ENCODE measurements around the gene ELMO1.

Gene ELMO1

GRCh38 chr7:36820527-36821170, 628.0 kb downstream of the ELMO1 start:
- H3K36me3 ChIP-seq (ENCODE audit: control insufficient read depth in 4 of 4, insufficient read depth in 4 of 4, low read length in 3 of 4) = no peaks in the 10 kb centered on the region
- H3K27me3 ChIP-seq (replicated peaks in 2 of 5; ENCODE audit: control insufficient read depth in 4 of 5, insufficient read depth in 5 of 5, low read length in 4 of 5) = no peaks in the 10 kb centered on the region
- H3K4me3 ChIP-seq (ENCODE audit: control insufficient read depth in 1 of 7, extremely low read depth in 1 of 7, insufficient read depth in 4 of 7, low read depth in 2 of 7, low read length in 6 of 7) = no peak overlapping the region
- DNase-seq = no peak
- POLR2A ChIA-PET = no interaction called here
- H3K9me3 ChIP-seq (ENCODE audit: control extremely low read depth in 1 of 5, control insufficient read depth in 4 of 5, insufficient read depth in 2 of 5, low read depth in 1 of 5, low read length in 4 of 5) = no peaks in the 10 kb centered on the region
- CTCF ChIA-PET = no interaction called here
- no peak overlapping the region for H3K27ac ChIP-seq (ENCODE audit: insufficient read depth in 1 of 2, low read depth in 1 of 2, low read length in 2 of 2, poor library complexity in 1 of 2, severe bottlenecking in 2 of 2)
- H3K4me1 ChIP-seq (ENCODE audit: control extremely low read depth in 1 of 4, control insufficient read depth in 4 of 4, insufficient read depth in 4 of 4, low read length in 3 of 4) = no peaks in the 10 kb centered on the region

GRCh38 chr7:36819639-36820038, 629.0 kb downstream of the ELMO1 start:
- Histone ChIP-seq H3K27ac (ENCODE audit: insufficient read depth in 1 of 2, low read depth in 1 of 2, low read length in 2 of 2, poor library complexity in 1 of 2, severe bottlenecking in 2 of 2) (no peak overlapping the region), H3K4me3 (ENCODE audit: control insufficient read depth in 1 of 7, extremely low read depth in 1 of 7, insufficient read depth in 4 of 7, low read depth in 2 of 7, low read length in 6 of 7) (no peak overlapping the region), H3K4me1 (ENCODE audit: control extremely low read depth in 1 of 4, control insufficient read depth in 4 of 4, insufficient read depth in 4 of 4, low read length in 3 of 4) (no peaks in the 10 kb centered on the region), H3K36me3 (ENCODE audit: control insufficient read depth in 4 of 4, insufficient read depth in 4 of 4, low read length in 3 of 4) (no peaks in the 10 kb centered on the region), H3K27me3 (replicated peaks in 2 of 5; ENCODE audit: control insufficient read depth in 4 of 5, insufficient read depth in 5 of 5, low read length in 4 of 5) (no peaks in the 10 kb centered on the region), H3K9me3 (ENCODE audit: control extremely low read depth in 1 of 5, control insufficient read depth in 4 of 5, insufficient read depth in 2 of 5, low read depth in 1 of 5, low read length in 4 of 5) (no peaks in the 10 kb centered on the region)
- ChIA-PET POLR2A (no interaction called here), CTCF (no interaction called here)
- no CpG with 5 or more reads among the region's 1 CpG for WGBS (ENCODE audit: insufficient coverage)
- no peak for DNase-seq

DNA sequence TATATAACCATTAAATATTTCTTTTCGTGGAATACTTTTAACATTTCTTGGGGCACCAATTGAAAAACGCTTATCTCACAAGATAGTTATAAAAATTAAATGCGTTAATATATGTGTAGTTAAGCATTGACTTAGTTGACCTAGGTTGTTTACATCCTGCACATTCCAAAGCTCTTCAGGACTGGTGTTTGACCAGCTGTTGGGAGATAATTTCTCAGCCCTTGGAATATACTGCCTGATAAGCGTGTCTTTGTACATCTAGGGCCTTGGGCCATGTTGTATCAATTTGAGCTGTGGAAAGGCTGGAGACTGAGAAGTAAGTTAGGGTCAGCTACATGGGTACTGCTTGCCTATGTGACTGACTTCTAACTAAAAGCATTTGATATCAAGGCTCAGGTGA, 634.4 kb downstream of the ELMO1 start:
- H3K4me3 ChIP-seq (ENCODE audit: control insufficient read depth in 1 of 7, extremely low read depth in 1 of 7, insufficient read depth in 4 of 7, low read depth in 2 of 7, low read length in 6 of 7) = no peak overlapping the region
- H3K27me3 ChIP-seq (replicated peaks in 2 of 5; ENCODE audit: control insufficient read depth in 4 of 5, insufficient read depth in 5 of 5, low read length in 4 of 5) = no peaks in the 10 kb centered on the region
- no peak for DNase-seq
- no peaks in the 10 kb centered on the region for H3K4me1 ChIP-seq (ENCODE audit: control extremely low read depth in 1 of 4, control insufficient read depth in 4 of 4, insufficient read depth in 4 of 4, low read length in 3 of 4)
- H3K36me3 ChIP-seq (ENCODE audit: control insufficient read depth in 4 of 4, insufficient read depth in 4 of 4, low read length in 3 of 4) = no peaks in the 10 kb centered on the region
- ChIA-PET CTCF (interaction anchor here (1.3 kb wide), 1 partner anchor 22 kb away, joined by 3 read pairs; no protein-coding TSS in a partner anchor), POLR2A (no interaction called here)
- WGBS (ENCODE audit: insufficient coverage) = 100% methylated on average over 1 of the region's 4 CpGs
- H3K27ac ChIP-seq (ENCODE audit: insufficient read depth in 1 of 2, low read depth in 1 of 2, low read length in 2 of 2, poor library complexity in 1 of 2, severe bottlenecking in 2 of 2) = no peak overlapping the region
- H3K9me3 ChIP-seq (ENCODE audit: control extremely low read depth in 1 of 5, control insufficient read depth in 4 of 5, insufficient read depth in 2 of 5, low read depth in 1 of 5, low read length in 4 of 5) = no peaks in the 10 kb centered on the region

DNA sequence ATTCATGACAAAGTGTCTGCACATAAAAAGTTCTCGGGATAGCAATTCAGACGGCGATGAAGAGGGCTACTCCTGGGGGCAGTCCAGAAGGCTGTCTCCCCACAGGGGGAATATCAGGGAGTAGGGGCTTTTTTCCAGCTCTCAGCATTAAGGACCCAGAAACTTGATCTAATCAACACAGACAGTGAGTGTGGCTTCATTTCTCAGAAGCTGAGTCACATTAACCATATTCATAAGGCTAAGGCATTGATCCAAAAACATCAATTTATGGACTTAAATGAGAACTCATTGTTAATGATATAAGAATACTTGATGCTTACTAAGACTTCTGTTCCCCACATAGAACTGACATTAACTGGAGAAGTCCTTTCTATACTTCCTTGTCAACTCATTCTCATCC, 636.9 kb downstream of the ELMO1 start:
- H3K27ac ChIP-seq (ENCODE audit: insufficient read depth in 1 of 2, low read depth in 1 of 2, low read length in 2 of 2, poor library complexity in 1 of 2, severe bottlenecking in 2 of 2) = no peak overlapping the region
- H3K4me1 ChIP-seq (ENCODE audit: control extremely low read depth in 1 of 4, control insufficient read depth in 4 of 4, insufficient read depth in 4 of 4, low read length in 3 of 4) = peaks cover 0 to 3% (median 0%) of the 10 kb centered on the region in 4 experiments
- CTCF ChIA-PET = no interaction called here
- WGBS (ENCODE audit: insufficient coverage) = 67% methylated on average over 3 of the region's 3 CpGs
- no peak overlapping the region for H3K4me3 ChIP-seq (ENCODE audit: control insufficient read depth in 1 of 7, extremely low read depth in 1 of 7, insufficient read depth in 4 of 7, low read depth in 2 of 7, low read length in 6 of 7)
- no peak for DNase-seq
- no peaks in the 10 kb centered on the region for H3K27me3 ChIP-seq (replicated peaks in 2 of 5; ENCODE audit: control insufficient read depth in 4 of 5, insufficient read depth in 5 of 5, low read length in 4 of 5)
- H3K36me3 ChIP-seq (ENCODE audit: control insufficient read depth in 4 of 4, insufficient read depth in 4 of 4, low read length in 3 of 4) = no peaks in the 10 kb centered on the region
- POLR2A ChIA-PET = no interaction called here
- H3K9me3 ChIP-seq (ENCODE audit: control extremely low read depth in 1 of 5, control insufficient read depth in 4 of 5, insufficient read depth in 2 of 5, low read depth in 1 of 5, low read length in 4 of 5) = no peaks in the 10 kb centered on the region

DNA sequence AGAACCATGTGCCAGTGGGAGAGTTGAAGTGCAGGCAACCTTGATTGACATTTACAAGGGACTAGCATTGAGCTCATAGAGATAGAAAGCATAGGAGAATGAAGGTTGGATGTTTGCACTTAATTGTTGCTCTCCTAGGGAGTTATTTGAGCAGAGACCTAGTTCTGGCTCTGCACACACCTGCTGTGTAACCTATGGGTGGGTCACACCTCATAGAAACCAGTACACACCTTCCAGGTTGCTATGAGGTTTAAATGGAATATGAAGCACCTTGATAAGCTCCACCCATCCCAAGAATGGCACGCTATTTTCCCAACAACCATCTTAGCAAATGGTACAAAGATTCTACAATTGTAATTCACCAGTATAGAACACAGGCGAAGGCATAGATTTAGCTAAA, 638.2 kb downstream of the ELMO1 start:
- POLR2A ChIA-PET = no interaction called here
- no peak overlapping the region for H3K4me3 ChIP-seq (ENCODE audit: control insufficient read depth in 1 of 7, extremely low read depth in 1 of 7, insufficient read depth in 4 of 7, low read depth in 2 of 7, low read length in 6 of 7)
- H3K4me1 ChIP-seq (ENCODE audit: control extremely low read depth in 1 of 4, control insufficient read depth in 4 of 4, insufficient read depth in 4 of 4, low read length in 3 of 4) = peaks cover 0 to 3% (median 0%) of the 10 kb centered on the region in 4 experiments
- no peak overlapping the region for H3K27ac ChIP-seq (ENCODE audit: insufficient read depth in 1 of 2, low read depth in 1 of 2, low read length in 2 of 2, poor library complexity in 1 of 2, severe bottlenecking in 2 of 2)
- H3K9me3 ChIP-seq (ENCODE audit: control extremely low read depth in 1 of 5, control insufficient read depth in 4 of 5, insufficient read depth in 2 of 5, low read depth in 1 of 5, low read length in 4 of 5) = no peaks in the 10 kb centered on the region
- no peaks in the 10 kb centered on the region for H3K27me3 ChIP-seq (replicated peaks in 2 of 5; ENCODE audit: control insufficient read depth in 4 of 5, insufficient read depth in 5 of 5, low read length in 4 of 5)
- no peaks in the 10 kb centered on the region for H3K36me3 ChIP-seq (ENCODE audit: control insufficient read depth in 4 of 4, insufficient read depth in 4 of 4, low read length in 3 of 4)
- WGBS (ENCODE audit: insufficient coverage) = no CpG with 5 or more reads among the region's 2 CpGs
- CTCF ChIA-PET = interaction anchor here (1.2 kb wide), 1 partner anchor 58 kb away, joined by 3 read pairs; no protein-coding TSS in a partner anchor
- no peak for DNase-seq

- WGBS (ENCODE audit: insufficient coverage) = no CpG with 5 or more reads among the region's 1 CpG
- CTCF ChIA-PET = interaction anchor here (0.6 to 1.2 kb wide), 2 partner anchors 58 to 96 kb away, joined by 3 read pairs; no protein-coding TSS in a partner anchor
Measured at GRCh38 chr7:36810032-36810431, 638.6 kb downstream of the ELMO1 start.

GRCh38 chr7:36809510-36809909, 639.2 kb downstream of the ELMO1 start:
- peaks cover 0 to 3% (median 0%) of the 10 kb centered on the region in 4 experiments for H3K4me1 ChIP-seq (ENCODE audit: control extremely low read depth in 1 of 4, control insufficient read depth in 4 of 4, insufficient read depth in 4 of 4, low read length in 3 of 4)
- H3K27ac ChIP-seq (ENCODE audit: insufficient read depth in 1 of 2, low read depth in 1 of 2, low read length in 2 of 2, poor library complexity in 1 of 2, severe bottlenecking in 2 of 2) = no peak overlapping the region
- no peaks in the 10 kb centered on the region for H3K27me3 ChIP-seq (replicated peaks in 2 of 5; ENCODE audit: control insufficient read depth in 4 of 5, insufficient read depth in 5 of 5, low read length in 4 of 5)
- POLR2A ChIA-PET = no interaction called here
- CTCF ChIA-PET = interaction anchor here (0.6 to 1.2 kb wide), 2 partner anchors 59 to 97 kb away, joined by 3 read pairs; no protein-coding TSS in a partner anchor
- no peaks in the 10 kb centered on the region for H3K9me3 ChIP-seq (ENCODE audit: control extremely low read depth in 1 of 5, control insufficient read depth in 4 of 5, insufficient read depth in 2 of 5, low read depth in 1 of 5, low read length in 4 of 5)
- no peak for DNase-seq
- no peaks in the 10 kb centered on the region for H3K36me3 ChIP-seq (ENCODE audit: control insufficient read depth in 4 of 4, insufficient read depth in 4 of 4, low read length in 3 of 4)
- H3K4me3 ChIP-seq (ENCODE audit: control insufficient read depth in 1 of 7, extremely low read depth in 1 of 7, insufficient read depth in 4 of 7, low read depth in 2 of 7, low read length in 6 of 7) = no peak overlapping the region
- 100% methylated on average over 3 of the region's 3 CpGs for WGBS (ENCODE audit: insufficient coverage)

More at GRCh38 chr7:36810032-36810431, 638.6 kb downstream of the ELMO1 start:
- Histone ChIP-seq H3K4me1 (ENCODE audit: control extremely low read depth in 1 of 4, control insufficient read depth in 4 of 4, insufficient read depth in 4 of 4, low read length in 3 of 4) (peaks cover 0 to 3% (median 0%) of the 10 kb centered on the region in 4 experiments), H3K27me3 (replicated peaks in 2 of 5; ENCODE audit: control insufficient read depth in 4 of 5, insufficient read depth in 5 of 5, low read length in 4 of 5) (no peaks in the 10 kb centered on the region), H3K4me3 (ENCODE audit: control insufficient read depth in 1 of 7, extremely low read depth in 1 of 7, insufficient read depth in 4 of 7, low read depth in 2 of 7, low read length in 6 of 7) (no peak overlapping the region), H3K9me3 (ENCODE audit: control extremely low read depth in 1 of 5, control insufficient read depth in 4 of 5, insufficient read depth in 2 of 5, low read depth in 1 of 5, low read length in 4 of 5) (no peaks in the 10 kb centered on the region), H3K27ac (ENCODE audit: insufficient read depth in 1 of 2, low read depth in 1 of 2, low read length in 2 of 2, poor library complexity in 1 of 2, severe bottlenecking in 2 of 2) (no peak overlapping the region), H3K36me3 (ENCODE audit: control insufficient read depth in 4 of 4, insufficient read depth in 4 of 4, low read length in 3 of 4) (no peaks in the 10 kb centered on the region)
- POLR2A ChIA-PET = no interaction called here
- peak in 1 of 3 donors; percentile 22 for DNase-seq
